Measurements from ENCODE around the gene CIDEC. TPM values are rescaled to one million over a fixed set of nuclear protein-coding genes. Genes with fewer than 3 reads are reported as not detected.
"Not testable (repeated sequence)": the region's sequence is repeated elsewhere in the genome, so short reads cannot be mapped to it uniquely, and the experiment has no call there.

Gene CIDEC
- total RNA-seq, 2 donors from 2014 or later, result 3.5 TPM; not detected in 1

GRCh38 chr3:9861626-9862130, 18.4 kb downstream of the CIDEC start:
- no peak overlapping the region for H3K4me3 ChIP-seq
- H3K9me3 ChIP-seq, result no peaks in the 10 kb centered on the region
- WGBS, result 83% methylated on average over 5 of the region's 5 CpGs
- no peak overlapping the region for H3K27ac ChIP-seq
- H3K36me3 ChIP-seq, result no peaks in the 10 kb centered on the region
- H3K27me3 ChIP-seq (replicated peaks; ENCODE audit: insufficient read depth), result no peaks in the 10 kb centered on the region
- DNase-seq (ENCODE audit: low spot score), result no peak
- TF ChIP-seq POLR2AphosphoS5 (IDR thresholded peaks at IDR 0.05) (no peak), CTCF (IDR thresholded peaks at IDR 0.05) (no peak), POLR2A (IDR thresholded peaks at IDR 0.05) (no peak)
- intact Hi-C loops (cut with DNase I), result no loop called here
- H3K4me1 ChIP-seq (replicated peaks), result no peaks in the 10 kb centered on the region

DNA sequence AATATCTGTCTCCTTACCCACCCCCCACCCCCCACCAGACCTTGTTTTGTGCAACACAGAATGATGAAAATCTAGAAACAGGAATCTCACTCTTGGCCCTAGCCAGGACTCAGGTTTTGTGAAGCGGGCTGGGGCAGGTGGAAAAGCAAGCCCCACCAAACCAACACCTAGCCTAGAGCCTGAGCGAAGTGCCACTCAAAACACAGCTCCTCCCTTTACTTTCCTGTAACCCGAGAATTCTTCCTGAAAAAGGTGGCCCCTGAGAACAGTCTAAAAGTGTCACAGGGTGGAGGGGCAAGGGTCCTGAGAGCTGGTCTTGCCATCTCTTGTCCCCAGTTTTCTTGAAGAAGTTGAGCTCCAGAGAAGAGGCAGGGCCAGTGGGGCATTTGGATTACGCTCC, 18.9 kb downstream of the CIDEC start:
- H3K36me3 ChIP-seq, result no peaks in the 10 kb centered on the region
- intact Hi-C loops (cut with DNase I), result no loop called here
- no peak for DNase-seq (ENCODE audit: low spot score)
- no peaks in the 10 kb centered on the region for H3K9me3 ChIP-seq
- H3K4me3 ChIP-seq, result no peak overlapping the region
- no peaks in the 10 kb centered on the region for H3K27me3 ChIP-seq (replicated peaks; ENCODE audit: insufficient read depth)
- 91% methylated on average over 4 of the region's 4 CpGs for WGBS
- TF ChIP-seq POLR2A (IDR thresholded peaks at IDR 0.05) (no peak), CTCF (IDR thresholded peaks at IDR 0.05) (no peak), POLR2AphosphoS5 (IDR thresholded peaks at IDR 0.05) (no peak)
- H3K27ac ChIP-seq, result no peak overlapping the region
- no peaks in the 10 kb centered on the region for H3K4me1 ChIP-seq (replicated peaks)

GRCh38 chr3:9859530-9860025, 20.5 kb downstream of the CIDEC start:
- Histone ChIP-seq H3K36me3 (no peaks in the 10 kb centered on the region), H3K4me1 (replicated peaks) (no peaks in the 10 kb centered on the region), H3K4me3 (no peak overlapping the region), H3K27ac (no peak overlapping the region), H3K9me3 (no peaks in the 10 kb centered on the region), H3K27me3 (replicated peaks; ENCODE audit: insufficient read depth) (no peaks in the 10 kb centered on the region)
- 84% methylated on average over 12 of the region's 12 CpGs for whole genome bisulfite sequencing
- intact Hi-C loops (cut with DNase I), result no loop called here
- no peak for DNase-seq (ENCODE audit: low spot score)
- no peak for TF ChIP-seq POLR2A (IDR thresholded peaks at IDR 0.05)
- TF ChIP-seq CTCF (IDR thresholded peaks at IDR 0.05), result no peak
- TF ChIP-seq POLR2AphosphoS5 (IDR thresholded peaks at IDR 0.05), result no peak

GRCh38 chr3:9855594-9855993, 24.5 kb downstream of the CIDEC start:
- 95% methylated on average over 3 of the region's 3 CpGs for WGBS

DNA sequence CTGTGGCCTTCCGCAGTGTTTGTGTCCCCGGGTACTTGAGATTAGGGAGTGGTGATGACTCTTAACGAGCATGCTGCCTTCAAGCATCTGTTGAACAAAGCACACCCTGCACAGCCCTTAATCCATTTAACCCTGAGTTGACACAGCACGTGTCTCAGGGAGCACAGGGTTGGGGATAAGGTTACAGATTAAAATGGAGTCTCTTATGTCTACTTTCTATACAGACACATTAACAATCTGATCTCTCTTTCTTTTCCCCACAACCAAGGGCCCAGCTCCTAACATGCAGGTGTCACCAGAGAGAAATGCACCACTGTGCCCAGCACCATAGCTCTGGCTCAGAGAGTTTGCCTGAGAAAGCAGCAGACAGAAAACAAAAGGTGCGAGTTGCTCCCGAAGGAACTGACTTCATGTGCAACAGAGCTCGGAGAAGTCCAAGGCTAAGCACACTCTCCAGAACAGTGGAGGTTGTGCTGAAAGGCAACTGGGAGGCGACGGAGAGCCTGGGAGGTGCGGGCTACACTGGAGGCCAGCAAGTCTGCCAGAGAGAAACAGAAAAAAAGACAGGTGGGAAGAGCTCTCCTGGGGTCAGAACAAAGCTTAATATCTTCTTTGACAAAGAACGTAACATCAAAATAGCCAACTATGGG, 25.6 kb downstream of the CIDEC start:
- DNase-seq (ENCODE audit: low spot score); H3K9me3 ChIP-seq; H3K27ac ChIP-seq; H3K36me3 ChIP-seq; H3K4me1 ChIP-seq (replicated peaks); H3K27me3 ChIP-seq (replicated peaks; ENCODE audit: insufficient read depth); H3K4me3 ChIP-seq; intact Hi-C loops (cut with DNase I): not testable (repeated sequence)
- 75% methylated on average over 11 of the region's 11 CpGs for WGBS

More at GRCh38 chr3:9855594-9855993, 24.5 kb downstream of the CIDEC start:
- intact Hi-C loops (cut with DNase I), result no loop called here
- Histone ChIP-seq H3K27me3 (replicated peaks; ENCODE audit: insufficient read depth) (no peaks in the 10 kb centered on the region), H3K9me3 (no peaks in the 10 kb centered on the region), H3K4me3 (no peak overlapping the region), H3K4me1 (replicated peaks) (no peaks in the 10 kb centered on the region), H3K27ac (no peak overlapping the region), H3K36me3 (no peaks in the 10 kb centered on the region)
- TF ChIP-seq CTCF (IDR thresholded peaks at IDR 0.05) (no peak), POLR2AphosphoS5 (IDR thresholded peaks at IDR 0.05) (no peak), POLR2A (IDR thresholded peaks at IDR 0.05) (no peak)
- no peak for DNase-seq (ENCODE audit: low spot score)
